ENCODE results near the gene GRIN1.

Gene GRIN1

GRCh38 chr9:137216188-137216965, 77.4 kb downstream of the GRIN1 start:
- DNase-seq (ENCODE audit: low read depth) = no peak

GRCh38 chr9:137217276-137218211, 78.6 kb downstream of the GRIN1 start:
- DNase-seq (ENCODE audit: low read depth) = no peak

GRCh38 chr9:137218212-137218753, 79.3 kb downstream of the GRIN1 start:
- DNase-seq (ENCODE audit: low read depth) = no peak
